ENCODE data around the gene ABCA4. TPM values are rescaled to one million over a fixed set of nuclear protein-coding genes. Genes with fewer than 3 reads are reported as not detected.

Gene ABCA4
- total RNA-seq (2021), result 0.09 to 0.21 TPM (median 0.16 TPM) in 3 replicates
- percentile 7 among the genes with signal in this experiment for Bru-seq, nascent RNA
- long read RNA-seq, experiment 1, partial matches to known transcripts, result 0 of 1 reads
- long read RNA-seq, experiment 1, other reads (novel, unspliced or antisense), result 1 of 1 reads
- long read RNA-seq, experiment 2, partial matches to known transcripts, result 0 of 1 reads
- long read RNA-seq, experiment 2, other reads (novel, unspliced or antisense), result 1 of 1 reads
- long read RNA-seq, experiment 3, partial matches to known transcripts, result 0 of 1 reads
- long read RNA-seq, experiment 3, other reads (novel, unspliced or antisense), result 1 of 1 reads

DNA sequence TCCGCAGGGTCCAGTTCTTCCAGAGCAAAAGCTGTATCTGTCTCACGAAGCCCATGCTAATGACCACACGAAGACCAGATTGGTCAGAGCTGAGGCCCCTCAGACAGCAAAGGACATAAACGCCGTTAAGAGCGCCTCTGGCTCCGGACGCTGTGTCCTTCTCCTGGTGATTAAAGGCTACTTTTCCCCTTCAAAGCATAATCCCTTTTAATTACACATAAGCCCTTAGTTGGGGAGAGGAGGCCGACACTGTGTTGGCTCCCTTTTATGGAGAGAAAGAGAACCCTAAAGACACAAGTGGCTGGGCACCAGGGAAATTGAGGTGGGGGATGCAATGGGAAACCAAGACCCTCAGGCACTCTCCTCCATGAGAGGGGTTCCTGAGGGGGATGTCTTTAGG, at the start of gene ABCA4:
Gene ABCA4 (minus strand): TSS at position 158 of the 400 bp plus-strand sequence. CDS start 103 bp downstream, at position 55.
- DNase-seq (ENCODE audit: low spot score), result no peak
- no peak for TF ChIP-seq CREB1 (CRISPR knock-in tag; IDR thresholded peaks at IDR 0.05)
- no peak for TF ChIP-seq FOXP1 (CRISPR knock-in tag; IDR thresholded peaks at IDR 0.05; ENCODE audit: borderline replicate concordance)
- TF ChIP-seq, protein P1, sequence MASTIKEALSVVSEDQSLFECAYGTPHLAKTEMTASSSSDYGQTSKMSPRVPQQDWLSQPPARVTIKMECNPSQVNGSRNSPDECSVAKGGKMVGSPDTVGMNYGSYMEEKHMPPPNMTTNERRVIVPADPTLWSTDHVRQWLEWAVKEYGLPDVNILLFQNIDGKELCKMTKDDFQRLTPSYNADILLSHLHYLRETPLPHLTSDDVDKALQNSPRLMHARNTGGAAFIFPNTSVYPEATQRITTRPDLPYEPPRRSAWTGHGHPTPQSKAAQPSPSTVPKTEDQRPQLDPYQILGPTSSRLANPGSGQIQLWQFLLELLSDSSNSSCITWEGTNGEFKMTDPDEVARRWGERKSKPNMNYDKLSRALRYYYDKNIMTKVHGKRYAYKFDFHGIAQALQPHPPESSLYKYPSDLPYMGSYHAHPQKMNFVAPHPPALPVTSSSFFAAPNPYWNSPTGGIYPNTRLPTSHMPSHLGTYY (CRISPR knock-in tag; IDR thresholded peaks at IDR 0.05), result no peak
- TF ChIP-seq, protein P2, sequence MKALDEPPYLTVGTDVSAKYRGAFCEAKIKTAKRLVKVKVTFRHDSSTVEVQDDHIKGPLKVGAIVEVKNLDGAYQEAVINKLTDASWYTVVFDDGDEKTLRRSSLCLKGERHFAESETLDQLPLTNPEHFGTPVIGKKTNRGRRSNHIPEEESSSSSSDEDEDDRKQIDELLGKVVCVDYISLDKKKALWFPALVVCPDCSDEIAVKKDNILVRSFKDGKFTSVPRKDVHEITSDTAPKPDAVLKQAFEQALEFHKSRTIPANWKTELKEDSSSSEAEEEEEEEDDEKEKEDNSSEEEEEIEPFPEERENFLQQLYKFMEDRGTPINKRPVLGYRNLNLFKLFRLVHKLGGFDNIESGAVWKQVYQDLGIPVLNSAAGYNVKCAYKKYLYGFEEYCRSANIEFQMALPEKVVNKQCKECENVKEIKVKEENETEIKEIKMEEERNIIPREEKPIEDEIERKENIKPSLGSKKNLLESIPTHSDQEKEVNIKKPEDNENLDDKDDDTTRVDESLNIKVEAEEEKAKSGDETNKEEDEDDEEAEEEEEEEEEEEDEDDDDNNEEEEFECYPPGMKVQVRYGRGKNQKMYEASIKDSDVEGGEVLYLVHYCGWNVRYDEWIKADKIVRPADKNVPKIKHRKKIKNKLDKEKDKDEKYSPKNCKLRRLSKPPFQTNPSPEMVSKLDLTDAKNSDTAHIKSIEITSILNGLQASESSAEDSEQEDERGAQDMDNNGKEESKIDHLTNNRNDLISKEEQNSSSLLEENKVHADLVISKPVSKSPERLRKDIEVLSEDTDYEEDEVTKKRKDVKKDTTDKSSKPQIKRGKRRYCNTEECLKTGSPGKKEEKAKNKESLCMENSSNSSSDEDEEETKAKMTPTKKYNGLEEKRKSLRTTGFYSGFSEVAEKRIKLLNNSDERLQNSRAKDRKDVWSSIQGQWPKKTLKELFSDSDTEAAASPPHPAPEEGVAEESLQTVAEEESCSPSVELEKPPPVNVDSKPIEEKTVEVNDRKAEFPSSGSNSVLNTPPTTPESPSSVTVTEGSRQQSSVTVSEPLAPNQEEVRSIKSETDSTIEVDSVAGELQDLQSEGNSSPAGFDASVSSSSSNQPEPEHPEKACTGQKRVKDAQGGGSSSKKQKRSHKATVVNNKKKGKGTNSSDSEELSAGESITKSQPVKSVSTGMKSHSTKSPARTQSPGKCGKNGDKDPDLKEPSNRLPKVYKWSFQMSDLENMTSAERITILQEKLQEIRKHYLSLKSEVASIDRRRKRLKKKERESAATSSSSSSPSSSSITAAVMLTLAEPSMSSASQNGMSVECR (CRISPR knock-in tag; IDR thresholded peaks at IDR 0.05; ENCODE audit: borderline replicate concordance), result no peak
- no peak for TF ChIP-seq SMAD4 (CRISPR knock-in tag; IDR thresholded peaks at IDR 0.05)
- TF ChIP-seq NFE2L1 (CRISPR knock-in tag; IDR thresholded peaks at IDR 0.05), result no peak
- TF ChIP-seq ZNF317 (CRISPR knock-in tag; IDR thresholded peaks at IDR 0.05; ENCODE audit: borderline replicate concordance, low read depth), result no peak
- TF ChIP-seq ZNF416 (CRISPR knock-in tag; IDR thresholded peaks at IDR 0.05), result no peak
- no peak for TF ChIP-seq MYBL2 (CRISPR knock-in tag; IDR thresholded peaks at IDR 0.05)
- CTCF ChIA-PET, result no interaction called here
- no peak for ATAC-seq
- Mint-ChIP-seq H3K9me3 (no peaks in the 10 kb centered on the region), H3K27ac (peak within 1 kb of the TSS; percentile 3; the same call in 1 of the 2 replicates), H3K27me3 (ENCODE audit: low read depth) (peaks cover 25% of the 10 kb centered on the region), H3K4me1 (peaks cover 59% of the 10 kb centered on the region), H3K36me3 (no peaks in the 10 kb centered on the region), H3K4me3 (no peak within 1 kb of the TSS)
- POLR2A ChIA-PET, result no interaction called here

DNA sequence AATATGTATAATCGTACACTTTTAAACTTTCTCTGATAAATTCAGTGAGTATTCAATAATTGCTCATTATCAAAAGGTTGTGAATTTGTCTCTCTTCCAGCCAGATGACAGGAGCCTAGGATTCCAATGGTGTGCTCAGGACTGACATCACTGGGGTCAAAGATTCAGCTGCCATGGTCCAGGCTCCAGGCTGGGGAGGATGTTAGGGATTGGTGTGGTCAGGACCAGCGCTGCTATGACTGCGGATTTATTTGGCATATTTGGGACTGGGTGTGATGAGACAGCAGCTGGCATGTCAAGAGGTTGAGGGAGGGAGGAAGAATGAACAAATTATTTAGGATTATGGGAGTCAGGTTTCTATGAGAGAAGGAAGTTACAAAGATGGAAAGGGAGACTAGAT, 48.2 kb upstream of the ABCA4 start:
- Mint-ChIP-seq H3K36me3 (no peaks in the 10 kb centered on the region), H3K9me3 (peaks cover 16% of the 10 kb centered on the region), H3K27me3 (ENCODE audit: low read depth) (no peaks in the 10 kb centered on the region), H3K4me1 (peaks cover 2% of the 10 kb centered on the region; the same call in 1 of the 2 replicates), H3K27ac (no peak overlapping the region), H3K4me3 (no peak overlapping the region)
- ChIA-PET CTCF (no interaction called here), POLR2A (no interaction called here)
- TF ChIP-seq EMX1 (CRISPR knock-in tag; IDR thresholded peaks at IDR 0.05), result no peak
- no peak for TF ChIP-seq FOXJ3 (CRISPR knock-in tag; IDR thresholded peaks at IDR 0.05; ENCODE audit: borderline replicate concordance)
- TF ChIP-seq NR1H2 (CRISPR knock-in tag; IDR thresholded peaks at IDR 0.05), result no peak
- ATAC-seq (no peak), DNase-seq (ENCODE audit: low spot score) (no peak)

DNA sequence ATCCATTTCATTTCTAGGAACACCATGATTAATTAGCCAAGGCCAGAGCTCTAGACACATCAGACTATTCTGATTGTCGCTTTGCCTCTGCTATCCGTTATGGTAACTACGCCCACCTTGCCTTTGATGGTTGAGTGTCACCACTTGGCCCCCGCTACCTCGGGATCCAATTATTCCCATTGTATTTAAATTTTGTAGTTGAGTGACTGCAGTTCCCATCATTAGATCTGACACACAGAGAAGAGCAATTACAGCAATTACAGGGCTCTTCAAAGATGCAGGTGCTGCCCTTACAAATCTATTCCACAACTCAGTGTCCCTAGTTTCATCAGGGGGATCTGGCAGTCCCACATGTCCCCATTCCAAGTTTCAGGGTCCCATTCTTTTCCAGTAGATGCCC, 44.9 kb upstream of the ABCA4 start:
- H3K36me3 Mint-ChIP-seq, result peaks cover 3% of the 10 kb centered on the region; the same call in 1 of the 2 replicates
- ATAC-seq (no peak), DNase-seq (ENCODE audit: low spot score) (no peak)
- peaks cover 42% of the 10 kb centered on the region for H3K9me3 Mint-ChIP-seq
- H3K27ac Mint-ChIP-seq, result no peak overlapping the region
- H3K4me1 Mint-ChIP-seq, result peaks cover 2% of the 10 kb centered on the region; the same call in 1 of the 2 replicates
- H3K4me3 Mint-ChIP-seq, result no peak overlapping the region
- ChIA-PET POLR2A (no interaction called here), CTCF (no interaction called here)
- no peaks in the 10 kb centered on the region for H3K27me3 Mint-ChIP-seq (ENCODE audit: low read depth)
- TF ChIP-seq, protein P3, sequence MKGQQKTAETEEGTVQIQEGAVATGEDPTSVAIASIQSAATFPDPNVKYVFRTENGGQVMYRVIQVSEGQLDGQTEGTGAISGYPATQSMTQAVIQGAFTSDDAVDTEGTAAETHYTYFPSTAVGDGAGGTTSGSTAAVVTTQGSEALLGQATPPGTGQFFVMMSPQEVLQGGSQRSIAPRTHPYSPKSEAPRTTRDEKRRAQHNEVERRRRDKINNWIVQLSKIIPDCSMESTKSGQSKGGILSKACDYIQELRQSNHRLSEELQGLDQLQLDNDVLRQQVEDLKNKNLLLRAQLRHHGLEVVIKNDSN (CRISPR knock-in tag; IDR thresholded peaks at IDR 0.05), result no peak
- no peak for TF ChIP-seq ZNF416 (CRISPR knock-in tag; IDR thresholded peaks at IDR 0.05)
- TF ChIP-seq NFE2L1 (CRISPR knock-in tag; IDR thresholded peaks at IDR 0.05), result no peak
- TF ChIP-seq, protein P4, sequence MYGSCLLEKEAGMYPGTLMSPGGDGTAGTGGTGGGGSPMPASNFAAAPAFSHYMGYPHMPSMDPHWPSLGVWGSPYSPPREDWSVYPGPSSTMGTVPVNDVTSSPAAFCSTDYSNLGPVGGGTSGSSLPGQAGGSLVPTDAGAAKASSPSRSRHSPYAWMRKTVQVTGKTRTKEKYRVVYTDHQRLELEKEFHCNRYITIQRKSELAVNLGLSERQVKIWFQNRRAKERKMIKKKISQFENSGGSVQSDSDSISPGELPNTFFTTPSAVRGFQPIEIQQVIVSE (CRISPR knock-in tag; IDR thresholded peaks at IDR 0.05; ENCODE audit: borderline replicate concordance), result no peak
- TF ChIP-seq, protein P5, sequence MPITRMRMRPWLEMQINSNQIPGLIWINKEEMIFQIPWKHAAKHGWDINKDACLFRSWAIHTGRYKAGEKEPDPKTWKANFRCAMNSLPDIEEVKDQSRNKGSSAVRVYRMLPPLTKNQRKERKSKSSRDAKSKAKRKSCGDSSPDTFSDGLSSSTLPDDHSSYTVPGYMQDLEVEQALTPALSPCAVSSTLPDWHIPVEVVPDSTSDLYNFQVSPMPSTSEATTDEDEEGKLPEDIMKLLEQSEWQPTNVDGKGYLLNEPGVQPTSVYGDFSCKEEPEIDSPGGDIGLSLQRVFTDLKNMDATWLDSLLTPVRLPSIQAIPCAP (CRISPR knock-in tag; IDR thresholded peaks at IDR 0.05), result no peak
- TF ChIP-seq, protein P6, sequence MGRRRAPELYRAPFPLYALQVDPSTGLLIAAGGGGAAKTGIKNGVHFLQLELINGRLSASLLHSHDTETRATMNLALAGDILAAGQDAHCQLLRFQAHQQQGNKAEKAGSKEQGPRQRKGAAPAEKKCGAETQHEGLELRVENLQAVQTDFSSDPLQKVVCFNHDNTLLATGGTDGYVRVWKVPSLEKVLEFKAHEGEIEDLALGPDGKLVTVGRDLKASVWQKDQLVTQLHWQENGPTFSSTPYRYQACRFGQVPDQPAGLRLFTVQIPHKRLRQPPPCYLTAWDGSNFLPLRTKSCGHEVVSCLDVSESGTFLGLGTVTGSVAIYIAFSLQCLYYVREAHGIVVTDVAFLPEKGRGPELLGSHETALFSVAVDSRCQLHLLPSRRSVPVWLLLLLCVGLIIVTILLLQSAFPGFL (CRISPR knock-in tag; IDR thresholded peaks at IDR 0.05; ENCODE audit: borderline replicate concordance), result no peak
- no peak for TF ChIP-seq ZNF317 (CRISPR knock-in tag; IDR thresholded peaks at IDR 0.05; ENCODE audit: borderline replicate concordance, low read depth)
- TF ChIP-seq ZNF232 (CRISPR knock-in tag; IDR thresholded peaks at IDR 0.05), result no peak
- TF ChIP-seq SP1 (CRISPR knock-in tag; conservative IDR thresholded peaks at IDR 0.05), result no peak
- TF ChIP-seq, protein P7, sequence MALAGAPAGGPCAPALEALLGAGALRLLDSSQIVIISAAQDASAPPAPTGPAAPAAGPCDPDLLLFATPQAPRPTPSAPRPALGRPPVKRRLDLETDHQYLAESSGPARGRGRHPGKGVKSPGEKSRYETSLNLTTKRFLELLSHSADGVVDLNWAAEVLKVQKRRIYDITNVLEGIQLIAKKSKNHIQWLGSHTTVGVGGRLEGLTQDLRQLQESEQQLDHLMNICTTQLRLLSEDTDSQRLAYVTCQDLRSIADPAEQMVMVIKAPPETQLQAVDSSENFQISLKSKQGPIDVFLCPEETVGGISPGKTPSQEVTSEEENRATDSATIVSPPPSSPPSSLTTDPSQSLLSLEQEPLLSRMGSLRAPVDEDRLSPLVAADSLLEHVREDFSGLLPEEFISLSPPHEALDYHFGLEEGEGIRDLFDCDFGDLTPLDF (CRISPR knock-in tag; IDR thresholded peaks at IDR 0.05), result no peak

All from WTC11 (cell line).